Adrenal gland (tissue), 12 donors: ENCODE measurements around the gene PIKFYVE. TPM values are rescaled to one million over a fixed set of nuclear protein-coding genes. Genes with fewer than 3 reads are reported as not detected.
"Not testable (repeated sequence)": the region's sequence is repeated elsewhere in the genome, so short reads cannot be mapped to it uniquely, and the experiment has no call there.

Experiments
- DNase-seq, 7 donors: peaks; one replicate each; pipeline ENCODE4 v3.0.0-alpha.2; 2019 to 2020
- H3K27ac ChIP-seq, 5 donors: fragments of 200-600 bp; sonication (generic) in 4 of 5; 1 replicate in 3 of 5; 2 replicates in 2 of 5; pipeline versions ENCODE4 v1.5.1 to v1.8.0; 2016 to 2020; ENCODE audit warnings: mild to moderate bottlenecking in 1 of 5
- H3K27me3 ChIP-seq: fragments of 200-600 bp; 2 replicates; pipeline ENCODE4 v1.8.0; 2021
- H3K36me3 ChIP-seq, 2 donors: fragments of 200-600 bp; replicated peaks in 1 of 2; 1 replicate in 1 of 2; 2 replicates in 1 of 2; pipeline versions ENCODE4 v1.5.1 to v1.8.0; 2018 to 2022
- H3K4me1 ChIP-seq, 2 donors: fragments of 200-600 bp; replicated peaks in 1 of 2; 1 replicate in 1 of 2; 2 replicates in 1 of 2; pipeline versions ENCODE4 v1.5.1 to v1.8.0; 2018 to 2021
- H3K4me3 ChIP-seq, 4 donors: fragments of 200-600 bp; sonication (generic) in 3 of 4; one replicate each; pipeline ENCODE4 v1.5.1; 2016 to 2018
- H3K9me3 ChIP-seq, 3 donors: fragments of 200-600 bp; sonication (generic) in 1 of 3; replicated peaks in 1 of 3; 1 replicate in 2 of 3; 2 replicates in 1 of 3; pipeline versions ENCODE4 v1.5.1 to v1.8.0; 2016 to 2021
- CTCF ChIP-seq, 6 experiments: fragments of 450-650 bp in 4 of 6; fragments of 200-600 bp in 2 of 6; sonication (generic) in 1 of 6; IDR thresholded peaks; 1 replicate in 5 of 6; 2 replicates in 1 of 6; pipeline versions ENCODE4 v1.5.1 to v1.8.0; 2016 to 2021; ENCODE audit warnings: antibody characterized with exemption in 6 of 6, mild to moderate bottlenecking in 2 of 6, moderate library complexity in 1 of 6
- POLR2A ChIP-seq, 2 donors: fragments of 450-650 bp; IDR thresholded peaks; one replicate each; pipeline ENCODE4 v1.6.1; 2017; ENCODE audit warnings: antibody characterized with exemption in 2 of 2, mild to moderate bottlenecking in 2 of 2, moderate library complexity in 1 of 2
- WGBS, 4 donors: extraction: QIAGEN DNeasy Blood & Tissue Kit in 2 of 4; methylation state at CpG; one replicate each; pipeline versions ENCODE4 v1.1.5 to v1.1.7; 2013 to 2017; 5-methylcytosine and 5-hydroxymethylcytosine counted together
- intact Hi-C, 2 donors: fragments of 100-400 bp; cut with DNase I; formaldehyde crosslinking; loops; one replicate each; pipeline versions ENCODE4 v1.14.1 to v1.15.0; 2022 to 2023
- polyA plus RNA-seq, 3 donors: library from polyadenylated mRNA; stranded (reverse); fragments of 200-250 nt in 2 of 3; fragments of 350-450 nt in 1 of 3; fragmentation: Illumina TruSeq in 1 of 3; extraction: RNeasy Lipid Tissue Mini Kit (QIAGEN cat#74804) in 1 of 3; gene quantifications; one replicate each; pipeline ENCODE4 v1.2.3, GENCODE V29; 2013 to 2014
- total RNA-seq, 9 donors: library from RNA; depleted of rRNA in 4 of 9; stranded (reverse); fragments of >200 nt in 4 of 9; fragments of 120-200 nt in 1 of 9; fragmentation: NEBNext Ultra II Directional in 1 of 9; extraction: Animal tissue kit (Norgen Biotek cat#: 25700) in 1 of 9; gene quantifications; one replicate each; pipeline versions ENCODE4 v1.1.0 to v1.2.4, GENCODE V29; 2013 to 2023
- donor health status: healthy with polysubstance abuse.
- donor health status: Bipolar disorder and iron deficiency.
- donor health status: DM: yes; HTN: yes; CAD: no.
- donor health status: DM: no; HTN: no; CAD: no.
- donor health status: DM: no; HTN: no; CAD: no.
- donor health status: DM: yes; HTN: yes; CAD: no.

Gene PIKFYVE
- total and polyA plus RNA-seq, 12 donors: 5.1 to 36.5 (median 25.3) TPM

GRCh38 chr2:208375491-208376068, 109.5 kb downstream of the PIKFYVE start:
- Histone ChIP-seq H3K4me3 (no peak overlapping the region), H3K9me3 (no peaks in the 10 kb centered on the region), H3K27me3 (no peaks in the 10 kb centered on the region), H3K36me3 (no peaks in the 10 kb centered on the region), H3K4me1 (no peaks in the 10 kb centered on the region), H3K27ac (no peak overlapping the region)
- no peak for DNase-seq
- intact Hi-C loops: loop anchor here in 1 of 2 donors (10.0 kb wide), 1 partner anchor 829 kb away; no protein-coding TSS in a partner anchor
- TF ChIP-seq CTCF (IDR thresholded peaks at IDR 0.05) (no peak), POLR2A (IDR thresholded peaks at IDR 0.05) (no peak)
- 52 to 93% (median 71%) methylated on average over 1 of the region's 1 CpG for WGBS, 4 donors

- not testable (repeated sequence) for H3K27ac ChIP-seq, H3K4me1 ChIP-seq, H3K4me3 ChIP-seq, H3K9me3 ChIP-seq, H3K27me3 ChIP-seq, H3K36me3 ChIP-seq, DNase-seq
- intact Hi-C loops: loop anchor here in 1 of 2 donors (10.0 kb wide), 1 partner anchor 827 kb away; no protein-coding TSS in a partner anchor
- WGBS, 4 donors: 72 to 98% (median 93%) methylated on average over 6 to 28 of the region's 40 CpGs
Measured at GRCh38 chr2:208377344-208377860, 111.3 kb downstream of the PIKFYVE start.

GRCh38 chr2:208379192-208379591, 113.1 kb downstream of the PIKFYVE start:
- no peak for TF ChIP-seq POLR2A (IDR thresholded peaks at IDR 0.05)
- no peak for TF ChIP-seq CTCF (IDR thresholded peaks at IDR 0.05)
- H3K36me3 ChIP-seq: no peaks in the 10 kb centered on the region
- no peaks in the 10 kb centered on the region for H3K4me1 ChIP-seq
- no peaks in the 10 kb centered on the region for H3K9me3 ChIP-seq
- intact Hi-C loops: loop anchor here in 1 of 2 donors (10.0 kb wide), 1 partner anchor 826 kb away; no protein-coding TSS in a partner anchor
- 78 to 88% (median 84%) methylated on average over 3 of the region's 3 CpGs for WGBS, 4 donors
- no peak overlapping the region for H3K4me3 ChIP-seq
- no peak overlapping the region for H3K27ac ChIP-seq
- DNase-seq: no peak
- peaks cover 4% of the 10 kb centered on the region for H3K27me3 ChIP-seq

- no peak for TF ChIP-seq CTCF (IDR thresholded peaks at IDR 0.05)
- no peak for TF ChIP-seq POLR2A (IDR thresholded peaks at IDR 0.05)
- no peaks in the 10 kb centered on the region for H3K36me3 ChIP-seq
- intact Hi-C loops: no loop called here
- DNase-seq: no peak
- H3K27me3 ChIP-seq: peaks cover 4% of the 10 kb centered on the region
- WGBS, 4 donors: 69 to 77% (median 73%) methylated on average over 4 of the region's 4 CpGs
- no peaks in the 10 kb centered on the region for H3K4me1 ChIP-seq
- H3K4me3 ChIP-seq: no peak overlapping the region
- H3K27ac ChIP-seq: no peak overlapping the region
- no peaks in the 10 kb centered on the region for H3K9me3 ChIP-seq
Measured at GRCh38 chr2:208384637-208385036, 118.6 kb downstream of the PIKFYVE start.

- Histone ChIP-seq H3K4me3 (no peak overlapping the region), H3K27ac (no peak overlapping the region), H3K9me3 (no peaks in the 10 kb centered on the region), H3K27me3 (peaks cover 4% of the 10 kb centered on the region), H3K36me3 (no peaks in the 10 kb centered on the region), H3K4me1 (no peaks in the 10 kb centered on the region)
- intact Hi-C loops: no loop called here
- no peak for DNase-seq
- TF ChIP-seq POLR2A (IDR thresholded peaks at IDR 0.05) (no peak), CTCF (IDR thresholded peaks at IDR 0.05) (no peak)
- WGBS, 4 donors: 29 to 46% (median 36%) methylated on average over 2 of the region's 2 CpGs
Measured at GRCh38 chr2:208386541-208386940, 120.5 kb downstream of the PIKFYVE start.
